Measurements from ENCODE around the gene ANAPC7.

ANAPC7 gene

GRCh38 chr12:110345963-110346362 lies 57.5 kb downstream of the ANAPC7 start:
- H3K9ac ChIP-seq (ENCODE audit: low read length) = no peak overlapping the region
- H3K9me3 ChIP-seq (ENCODE audit: insufficient read depth, low read length) = no peaks in the 10 kb centered on the region
- no peaks in the 10 kb centered on the region for H3K4me1 ChIP-seq (ENCODE audit: low read length)
- H3K27me3 ChIP-seq (ENCODE audit: low read depth, low read length) = no peaks in the 10 kb centered on the region
- no peak overlapping the region for H3K4me2 ChIP-seq (ENCODE audit: low read length)
- H3K79me2 ChIP-seq (ENCODE audit: low read length) = peaks cover 6% of the 10 kb centered on the region
- no peaks in the 10 kb centered on the region; the same call in 1 of the 2 replicates for H4K20me1 ChIP-seq (ENCODE audit: insufficient read depth, low read length)
- TF ChIP-seq, protein P1, sequence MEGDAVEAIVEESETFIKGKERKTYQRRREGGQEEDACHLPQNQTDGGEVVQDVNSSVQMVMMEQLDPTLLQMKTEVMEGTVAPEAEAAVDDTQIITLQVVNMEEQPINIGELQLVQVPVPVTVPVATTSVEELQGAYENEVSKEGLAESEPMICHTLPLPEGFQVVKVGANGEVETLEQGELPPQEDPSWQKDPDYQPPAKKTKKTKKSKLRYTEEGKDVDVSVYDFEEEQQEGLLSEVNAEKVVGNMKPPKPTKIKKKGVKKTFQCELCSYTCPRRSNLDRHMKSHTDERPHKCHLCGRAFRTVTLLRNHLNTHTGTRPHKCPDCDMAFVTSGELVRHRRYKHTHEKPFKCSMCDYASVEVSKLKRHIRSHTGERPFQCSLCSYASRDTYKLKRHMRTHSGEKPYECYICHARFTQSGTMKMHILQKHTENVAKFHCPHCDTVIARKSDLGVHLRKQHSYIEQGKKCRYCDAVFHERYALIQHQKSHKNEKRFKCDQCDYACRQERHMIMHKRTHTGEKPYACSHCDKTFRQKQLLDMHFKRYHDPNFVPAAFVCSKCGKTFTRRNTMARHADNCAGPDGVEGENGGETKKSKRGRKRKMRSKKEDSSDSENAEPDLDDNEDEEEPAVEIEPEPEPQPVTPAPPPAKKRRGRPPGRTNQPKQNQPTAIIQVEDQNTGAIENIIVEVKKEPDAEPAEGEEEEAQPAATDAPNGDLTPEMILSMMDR (IDR thresholded peaks at IDR 0.05; ENCODE audit: low read depth, low read length) = no peak
- TF ChIP-seq EZH2phosphoT487 (IDR thresholded peaks at IDR 0.05; ENCODE audit: low read depth) = no peak
- no peak overlapping the region for H3K27ac ChIP-seq (ENCODE audit: low read length)
- H3K4me3 ChIP-seq (ENCODE audit: low read length) = no peak overlapping the region
- H3K36me3 ChIP-seq (replicated peaks; ENCODE audit: low read depth, low read length) = peaks cover 93% of the 10 kb centered on the region
- H2AFZ ChIP-seq (ENCODE audit: low read depth, low read length) = no peak overlapping the region

GRCh38 chr12:110345176-110345661 lies 58.3 kb downstream of the ANAPC7 start:
- H3K4me1 ChIP-seq (ENCODE audit: low read length) = no peaks in the 10 kb centered on the region
- no peak overlapping the region for H3K27ac ChIP-seq (ENCODE audit: low read length)
- no peaks in the 10 kb centered on the region for H3K27me3 ChIP-seq (ENCODE audit: low read depth, low read length)
- no peak overlapping the region for H3K9ac ChIP-seq (ENCODE audit: low read length)
- H3K36me3 ChIP-seq (replicated peaks; ENCODE audit: low read depth, low read length) = peaks cover 92% of the 10 kb centered on the region
- H3K4me3 ChIP-seq (ENCODE audit: low read length) = no peak overlapping the region
- H3K9me3 ChIP-seq (ENCODE audit: insufficient read depth, low read length) = no peaks in the 10 kb centered on the region
- peaks cover 6% of the 10 kb centered on the region for H3K79me2 ChIP-seq (ENCODE audit: low read length)
- TF ChIP-seq, protein P1 (IDR thresholded peaks at IDR 0.05; ENCODE audit: low read depth, low read length) = no peak
- no peak for TF ChIP-seq EZH2phosphoT487 (IDR thresholded peaks at IDR 0.05; ENCODE audit: low read depth)
- no peak overlapping the region for H3K4me2 ChIP-seq (ENCODE audit: low read length)
- H4K20me1 ChIP-seq (ENCODE audit: insufficient read depth, low read length) = no peaks in the 10 kb centered on the region; the same call in 1 of the 2 replicates
- H2AFZ ChIP-seq (ENCODE audit: low read depth, low read length) = no peak overlapping the region

GRCh38 chr12:110344657-110345056 lies 58.9 kb downstream of the ANAPC7 start:
- Histone ChIP-seq H3K9me3 (ENCODE audit: insufficient read depth, low read length) (no peaks in the 10 kb centered on the region), H3K9ac (ENCODE audit: low read length) (no peak overlapping the region), H4K20me1 (ENCODE audit: insufficient read depth, low read length) (no peaks in the 10 kb centered on the region; the same call in 1 of the 2 replicates), H3K27me3 (ENCODE audit: low read depth, low read length) (no peaks in the 10 kb centered on the region), H3K4me3 (ENCODE audit: low read length) (no peak overlapping the region), H3K27ac (ENCODE audit: low read length) (no peak overlapping the region), H3K79me2 (ENCODE audit: low read length) (peaks cover 6% of the 10 kb centered on the region), H3K4me2 (ENCODE audit: low read length) (no peak overlapping the region), H3K36me3 (replicated peaks; ENCODE audit: low read depth, low read length) (peaks cover 92% of the 10 kb centered on the region), H2AFZ (ENCODE audit: low read depth, low read length) (no peak overlapping the region), H3K4me1 (ENCODE audit: low read length) (no peaks in the 10 kb centered on the region)
- no peak for TF ChIP-seq EZH2phosphoT487 (IDR thresholded peaks at IDR 0.05; ENCODE audit: low read depth)
- TF ChIP-seq, protein P1 (IDR thresholded peaks at IDR 0.05; ENCODE audit: low read depth, low read length) = no peak

DNA sequence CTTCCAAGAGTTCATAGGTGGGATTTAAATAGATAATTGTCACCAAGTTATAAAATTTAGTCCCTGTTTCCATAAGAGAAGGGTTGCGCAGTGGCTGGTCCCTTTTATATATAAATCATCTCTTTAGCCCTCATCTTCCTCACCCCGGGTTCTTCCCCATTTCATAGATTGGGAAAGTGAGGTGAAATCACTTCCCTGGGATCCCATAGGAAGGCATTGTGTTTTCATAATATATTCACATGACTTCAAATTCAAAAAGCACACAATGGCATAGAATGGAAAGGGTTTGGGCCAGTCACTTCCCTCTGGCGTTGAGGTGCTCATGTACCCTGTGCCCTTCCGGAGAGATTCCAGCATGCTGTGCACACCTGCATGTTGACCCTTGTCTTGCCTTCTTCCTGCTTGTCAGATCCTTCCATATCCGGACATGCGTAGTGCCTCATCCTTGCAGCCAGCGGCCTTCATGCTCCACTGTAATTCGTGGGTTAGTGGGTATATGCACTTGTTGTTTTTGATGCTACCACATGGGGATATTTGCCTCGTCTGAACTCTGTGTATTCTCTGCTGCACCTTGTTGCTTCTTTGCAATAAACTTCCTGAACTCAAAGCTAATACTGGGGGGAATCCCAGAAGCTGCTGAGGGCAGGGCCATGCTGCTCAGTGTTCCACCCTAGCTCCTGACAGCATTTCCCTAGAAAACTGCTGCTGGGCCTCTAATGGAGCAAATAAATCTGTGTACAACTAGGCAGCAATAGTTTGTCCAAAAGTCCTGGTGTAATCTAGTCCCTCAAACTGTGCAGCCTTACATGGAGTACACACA lies 59.6 kb downstream of the ANAPC7 start:
- Histone ChIP-seq H3K4me2 (ENCODE audit: low read length) (no peak overlapping the region), H3K4me3 (ENCODE audit: low read length) (no peak overlapping the region), H4K20me1 (ENCODE audit: insufficient read depth, low read length) (no peaks in the 10 kb centered on the region; the same call in 1 of the 2 replicates), H3K4me1 (ENCODE audit: low read length) (peaks cover 2% of the 10 kb centered on the region), H3K27ac (ENCODE audit: low read length) (no peak overlapping the region), H3K79me2 (ENCODE audit: low read length) (peaks cover 8% of the 10 kb centered on the region), H3K9me3 (ENCODE audit: insufficient read depth, low read length) (no peaks in the 10 kb centered on the region), H2AFZ (ENCODE audit: low read depth, low read length) (no peak overlapping the region), H3K9ac (ENCODE audit: low read length) (no peak overlapping the region), H3K36me3 (replicated peaks; ENCODE audit: low read depth, low read length) (peaks cover 94% of the 10 kb centered on the region), H3K27me3 (ENCODE audit: low read depth, low read length) (no peaks in the 10 kb centered on the region)
- TF ChIP-seq, protein P1 (IDR thresholded peaks at IDR 0.05; ENCODE audit: low read depth, low read length) = no peak
- no peak for TF ChIP-seq EZH2phosphoT487 (IDR thresholded peaks at IDR 0.05; ENCODE audit: low read depth)
